Measurements from ENCODE around the gene RTP2. TPM values are rescaled to one million over a fixed set of nuclear protein-coding genes. Genes with fewer than 3 reads are reported as not detected.
A peak's percentile ranks its signal among the peaks of the same experiment; 100 is the strongest.

Gene RTP2
- total RNA-seq, 6 donors from 2014 or later, result not detected

- TF ChIP-seq EP300 (IDR thresholded peaks at IDR 0.05) (no peak), POLR2AphosphoS5 (IDR thresholded peaks at IDR 0.05) (no peak), POLR2A (IDR thresholded peaks at IDR 0.05) (no peak), CTCF (IDR thresholded peaks at IDR 0.05) (no peak)
- Histone ChIP-seq H3K36me3 (peaks cover 20 to 40% (median 33%) of the 10 kb centered on the region in 4 donors), H3K9me3 (no peaks in the 10 kb centered on the region), H3K27ac (peak overlapping the region; percentile 97 to 99 (median 98)), H3K27me3 (no peaks in the 10 kb centered on the region), H3K4me3 (no peak overlapping the region), H3K4me1 (peaks cover 27 to 55% (median 37%) of the 10 kb centered on the region in 4 donors)
- DNase-seq (no peak), ATAC-seq (ENCODE audit: low FRiP score in 2 of 2) (no peak)
- 40 to 47% methylated on average over 3 of the region's 3 CpGs for WGBS, 2 donors
These were observed 33.5 kb upstream of the RTP2 start for GRCh38 chr3:187735837-187736236.

GRCh38 chr3:187735383-187735782, 33.0 kb upstream of the RTP2 start:
- H3K4me1 ChIP-seq, result peaks cover 25 to 51% (median 33%) of the 10 kb centered on the region in 4 donors
- ATAC-seq (ENCODE audit: low FRiP score in 2 of 2), result no peak
- H3K27ac ChIP-seq, result peak overlapping the region; percentile 97 to 99 (median 98)
- TF ChIP-seq POLR2A (IDR thresholded peaks at IDR 0.05), result no peak
- TF ChIP-seq EP300 (IDR thresholded peaks at IDR 0.05), result no peak
- TF ChIP-seq POLR2AphosphoS5 (IDR thresholded peaks at IDR 0.05), result no peak
- TF ChIP-seq CTCF (IDR thresholded peaks at IDR 0.05), result no peak
- no peak overlapping the region for H3K4me3 ChIP-seq
- 80 to 89% methylated on average over 3 of the region's 3 CpGs for WGBS, 2 donors
- no peak for DNase-seq
- H3K27me3 ChIP-seq, result no peaks in the 10 kb centered on the region
- H3K36me3 ChIP-seq, result peaks cover 24 to 45% (median 37%) of the 10 kb centered on the region in 4 donors
- no peaks in the 10 kb centered on the region for H3K9me3 ChIP-seq

GRCh38 chr3:187734841-187735240, 32.5 kb upstream of the RTP2 start:
- no peak overlapping the region for H3K4me3 ChIP-seq
- peaks cover 29 to 50% (median 42%) of the 10 kb centered on the region in 4 donors for H3K36me3 ChIP-seq
- 80 to 90% methylated on average over 3 of the region's 3 CpGs for WGBS, 2 donors
- H3K27me3 ChIP-seq, result no peaks in the 10 kb centered on the region
- H3K4me1 ChIP-seq, result peaks cover 21 to 45% (median 30%) of the 10 kb centered on the region in 4 donors
- H3K27ac ChIP-seq, result peak overlapping the region in 2 of 4 donors; percentile 98 to 99
- DNase-seq (no peak), ATAC-seq (ENCODE audit: low FRiP score in 2 of 2) (no peak)
- no peaks in the 10 kb centered on the region for H3K9me3 ChIP-seq
- TF ChIP-seq POLR2A (IDR thresholded peaks at IDR 0.05) (no peak), EP300 (IDR thresholded peaks at IDR 0.05) (no peak)

DNA sequence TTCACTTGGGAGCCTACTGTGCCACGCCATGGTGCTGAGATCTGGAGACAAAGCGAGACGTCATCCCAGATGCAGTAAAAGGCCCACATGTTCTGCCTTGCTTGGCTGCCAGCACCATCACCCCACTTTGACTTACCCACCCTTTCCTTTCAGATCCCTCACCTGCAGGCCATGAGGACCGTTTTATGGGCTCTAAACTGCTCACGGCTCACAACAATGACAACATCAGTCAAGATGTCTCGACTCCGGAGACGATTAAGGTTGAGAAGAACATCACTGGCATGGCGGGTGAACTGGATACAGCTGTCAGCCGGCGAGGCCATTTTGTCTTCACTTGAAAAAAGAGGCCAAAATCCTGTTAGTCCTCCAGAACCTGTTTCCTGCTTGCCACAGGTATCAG, 31.0 kb upstream of the RTP2 start:
- 93 to 95% methylated on average over 11 of the region's 11 CpGs for WGBS, 2 donors
- H3K9me3 ChIP-seq, result no peaks in the 10 kb centered on the region
- H3K4me1 ChIP-seq, result peaks cover 21 to 37% (median 23%) of the 10 kb centered on the region in 4 donors
- H3K4me3 ChIP-seq, result no peak overlapping the region
- no peaks in the 10 kb centered on the region for H3K27me3 ChIP-seq
- ATAC-seq (ENCODE audit: low FRiP score in 2 of 2) (no peak), DNase-seq (no peak)
- TF ChIP-seq POLR2A (IDR thresholded peaks at IDR 0.05), result no peak
- no peak for TF ChIP-seq CTCF (IDR thresholded peaks at IDR 0.05)
- TF ChIP-seq EP300 (IDR thresholded peaks at IDR 0.05), result no peak
- H3K27ac ChIP-seq, result no peak overlapping the region
- peaks cover 43 to 65% (median 57%) of the 10 kb centered on the region in 4 donors for H3K36me3 ChIP-seq

DNA sequence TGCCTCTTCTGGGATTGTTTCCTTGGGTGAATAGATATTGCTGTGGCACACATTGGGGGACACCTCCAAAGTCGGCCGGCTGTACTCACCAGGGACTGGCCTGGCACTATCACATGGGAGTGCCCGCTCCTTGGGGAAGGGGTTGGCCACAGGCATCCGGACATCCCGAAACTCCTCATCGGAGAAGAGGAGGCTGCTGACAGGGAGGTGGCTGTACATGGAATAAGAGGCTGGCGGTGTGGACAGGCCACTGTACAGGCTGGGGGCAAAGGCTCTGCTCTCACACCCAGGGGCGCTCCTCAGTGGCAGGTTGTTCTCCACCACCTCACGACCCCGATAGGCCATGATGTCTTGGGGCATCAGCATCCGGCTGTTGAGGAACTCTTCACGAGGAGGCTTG, 27.2 kb upstream of the RTP2 start:
- Histone ChIP-seq H3K4me3 (no peak overlapping the region), H3K9me3 (no peaks in the 10 kb centered on the region), H3K27ac (no peak overlapping the region), H3K27me3 (no peaks in the 10 kb centered on the region), H3K4me1 (peaks cover 0 to 2% (median under 1%) of the 10 kb centered on the region in 4 donors), H3K36me3 (peaks cover 77 to 100% (median 95%) of the 10 kb centered on the region in 4 donors)
- TF ChIP-seq POLR2A (IDR thresholded peaks at IDR 0.05) (no peak), CTCF (IDR thresholded peaks at IDR 0.05) (no peak)
- 94 to 99% methylated on average over 12 of the region's 12 CpGs for WGBS, 2 donors
- DNase-seq (no peak), ATAC-seq (ENCODE audit: low FRiP score in 2 of 2) (no peak)
